DOHH2 (cell line): Measurements from ENCODE around the gene ESRRG.

Experiments used
- EZH2phosphoT487 ChIP-seq: fragments of 200-600 bp; sonication (generic); IDR thresholded peaks from 2 replicates; pipeline ENCODE4 v1.6.1; 2017; ENCODE audit warnings: borderline replicate concordance, mild to moderate bottlenecking, antibody characterized with exemption, low read length, moderate library complexity, mixed read lengths
- TF ChIP-seq, protein P1 (sequence below): fragments of 200-600 bp; sonication (generic); IDR thresholded peaks from one replicate; pipeline ENCODE4 v1.5.1; 2014; ENCODE audit warnings: antibody characterized with exemption, mild to moderate bottlenecking, low read depth, low read length; ENCODE audit not compliant: poor library complexity, severe bottlenecking

DNA sequence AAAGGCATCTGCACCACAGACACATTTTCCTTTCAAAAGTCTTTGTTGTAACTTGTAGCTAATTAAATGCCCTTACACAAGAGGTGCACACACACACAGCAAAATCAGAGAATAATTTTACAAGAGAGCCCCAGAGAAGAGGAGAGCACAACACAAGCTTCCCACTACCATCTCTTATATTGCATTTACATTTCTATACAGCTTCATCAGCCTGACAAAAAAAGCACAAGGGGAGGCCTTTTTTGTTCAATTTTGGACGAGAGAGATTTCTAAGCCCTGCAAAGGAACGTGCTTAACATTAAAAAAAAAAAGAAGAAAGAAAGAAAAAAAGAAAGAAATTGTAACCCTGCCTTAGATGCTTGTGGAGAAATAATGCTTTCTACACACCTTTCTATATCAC lies 17.1 kb upstream of the ESRRG start:
- TF ChIP-seq, protein P1, sequence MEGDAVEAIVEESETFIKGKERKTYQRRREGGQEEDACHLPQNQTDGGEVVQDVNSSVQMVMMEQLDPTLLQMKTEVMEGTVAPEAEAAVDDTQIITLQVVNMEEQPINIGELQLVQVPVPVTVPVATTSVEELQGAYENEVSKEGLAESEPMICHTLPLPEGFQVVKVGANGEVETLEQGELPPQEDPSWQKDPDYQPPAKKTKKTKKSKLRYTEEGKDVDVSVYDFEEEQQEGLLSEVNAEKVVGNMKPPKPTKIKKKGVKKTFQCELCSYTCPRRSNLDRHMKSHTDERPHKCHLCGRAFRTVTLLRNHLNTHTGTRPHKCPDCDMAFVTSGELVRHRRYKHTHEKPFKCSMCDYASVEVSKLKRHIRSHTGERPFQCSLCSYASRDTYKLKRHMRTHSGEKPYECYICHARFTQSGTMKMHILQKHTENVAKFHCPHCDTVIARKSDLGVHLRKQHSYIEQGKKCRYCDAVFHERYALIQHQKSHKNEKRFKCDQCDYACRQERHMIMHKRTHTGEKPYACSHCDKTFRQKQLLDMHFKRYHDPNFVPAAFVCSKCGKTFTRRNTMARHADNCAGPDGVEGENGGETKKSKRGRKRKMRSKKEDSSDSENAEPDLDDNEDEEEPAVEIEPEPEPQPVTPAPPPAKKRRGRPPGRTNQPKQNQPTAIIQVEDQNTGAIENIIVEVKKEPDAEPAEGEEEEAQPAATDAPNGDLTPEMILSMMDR, result no peak
- no peak for TF ChIP-seq EZH2phosphoT487
